Stomach (tissue), 4 donors: ENCODE results near the gene HOXB6.

Experiments used
- POLR2A ChIP-seq, 4 donors: fragments of 450-650 bp; IDR thresholded peaks; one replicate each; pipeline ENCODE4 v1.6.1; 2016; ENCODE audit warnings: antibody characterized with exemption in 4 of 4, control low read depth in 2 of 4, mild to moderate bottlenecking in 1 of 4, moderate library complexity in 1 of 4
- TF ChIP-seq, protein P1 (sequence below), 7 experiments: fragments of 450-650 bp in 4 of 7; fragments of 200-600 bp in 3 of 7; sonication (generic) in 3 of 7; IDR thresholded peaks; one replicate each; pipeline ENCODE4 v1.5.1; 2016 to 2019; ENCODE audit warnings: antibody characterized with exemption in 7 of 7, control low read depth in 2 of 7, mild to moderate bottlenecking in 1 of 7

- no peak for TF ChIP-seq POLR2A (IDR thresholded peaks at IDR 0.05)
- TF ChIP-seq, protein P1, sequence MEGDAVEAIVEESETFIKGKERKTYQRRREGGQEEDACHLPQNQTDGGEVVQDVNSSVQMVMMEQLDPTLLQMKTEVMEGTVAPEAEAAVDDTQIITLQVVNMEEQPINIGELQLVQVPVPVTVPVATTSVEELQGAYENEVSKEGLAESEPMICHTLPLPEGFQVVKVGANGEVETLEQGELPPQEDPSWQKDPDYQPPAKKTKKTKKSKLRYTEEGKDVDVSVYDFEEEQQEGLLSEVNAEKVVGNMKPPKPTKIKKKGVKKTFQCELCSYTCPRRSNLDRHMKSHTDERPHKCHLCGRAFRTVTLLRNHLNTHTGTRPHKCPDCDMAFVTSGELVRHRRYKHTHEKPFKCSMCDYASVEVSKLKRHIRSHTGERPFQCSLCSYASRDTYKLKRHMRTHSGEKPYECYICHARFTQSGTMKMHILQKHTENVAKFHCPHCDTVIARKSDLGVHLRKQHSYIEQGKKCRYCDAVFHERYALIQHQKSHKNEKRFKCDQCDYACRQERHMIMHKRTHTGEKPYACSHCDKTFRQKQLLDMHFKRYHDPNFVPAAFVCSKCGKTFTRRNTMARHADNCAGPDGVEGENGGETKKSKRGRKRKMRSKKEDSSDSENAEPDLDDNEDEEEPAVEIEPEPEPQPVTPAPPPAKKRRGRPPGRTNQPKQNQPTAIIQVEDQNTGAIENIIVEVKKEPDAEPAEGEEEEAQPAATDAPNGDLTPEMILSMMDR (IDR thresholded peaks at IDR 0.05) = no peak
These were observed 43.1 kb upstream of the HOXB6 start for GRCh38 chr17:48647963-48648245.
